Measurements from ENCODE around the gene DIAPH2. TPM values are rescaled to one million over a fixed set of nuclear protein-coding genes. Genes with fewer than 3 reads are reported as not detected.

Gene DIAPH2
- total RNA-seq, 2 donors from 2014 or later, result 19.1 to 31.9 TPM

GRCh38 chrX:97311066-97311778 lies 626.6 kb downstream of the DIAPH2 start:
- no peak overlapping the region for H3K9ac ChIP-seq (ENCODE audit: low read depth in 2 of 2, low read length in 2 of 2)
- no peaks in the 10 kb centered on the region for H3K4me1 ChIP-seq
- H3K27me3 ChIP-seq, result no peaks in the 10 kb centered on the region
- TF ChIP-seq CTCF (IDR thresholded peaks at IDR 0.05), result no peak
- H3K36me3 ChIP-seq, result no peaks in the 10 kb centered on the region
- intact Hi-C loops (cut with DNase I), result no loop called here
- no peak overlapping the region for H3K4me3 ChIP-seq
- no peak for DNase-seq
- no peak overlapping the region for H3K27ac ChIP-seq
- no peaks in the 10 kb centered on the region for H3K9me3 ChIP-seq

GRCh38 chrX:97314345-97314744 lies 629.7 kb downstream of the DIAPH2 start:
- intact Hi-C loops (cut with DNase I), result no loop called here

DNA sequence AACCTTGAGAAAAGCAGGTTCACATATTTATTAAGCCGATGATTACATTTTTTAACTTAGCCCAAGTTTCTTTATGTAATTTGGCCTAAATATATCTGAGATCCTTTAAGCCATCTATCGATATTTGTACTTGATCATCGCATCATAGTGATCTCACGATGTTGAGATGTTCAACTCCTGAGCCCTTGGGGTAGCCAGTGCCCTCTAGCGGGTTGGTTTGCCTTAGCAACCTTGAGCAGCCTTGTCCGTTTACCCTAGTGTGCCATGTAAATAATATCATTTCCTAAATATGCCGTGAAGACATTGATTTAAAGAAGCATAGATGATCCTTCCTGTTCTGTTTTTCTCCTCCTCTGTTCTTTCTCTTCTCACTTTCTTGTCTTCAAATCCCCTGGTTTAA lies 631.3 kb downstream of the DIAPH2 start:
- Histone ChIP-seq H3K9ac (ENCODE audit: low read depth in 2 of 2, low read length in 2 of 2) (no peak overlapping the region), H3K27ac (no peak overlapping the region), H3K36me3 (no peaks in the 10 kb centered on the region), H3K9me3 (no peaks in the 10 kb centered on the region), H3K4me3 (no peak overlapping the region), H3K27me3 (no peaks in the 10 kb centered on the region), H3K4me1 (no peaks in the 10 kb centered on the region)
- intact Hi-C loops (cut with DNase I), result no loop called here
- no peak for TF ChIP-seq CTCF (IDR thresholded peaks at IDR 0.05)
- no peak for DNase-seq

More at GRCh38 chrX:97314345-97314744, 629.7 kb downstream of the DIAPH2 start:
- Histone ChIP-seq H3K9ac (ENCODE audit: low read depth in 2 of 2, low read length in 2 of 2) (no peak overlapping the region), H3K9me3 (no peaks in the 10 kb centered on the region), H3K4me1 (no peaks in the 10 kb centered on the region), H3K27me3 (no peaks in the 10 kb centered on the region), H3K27ac (no peak overlapping the region), H3K36me3 (no peaks in the 10 kb centered on the region), H3K4me3 (no peak overlapping the region)
- no peak for DNase-seq
- no peak for TF ChIP-seq CTCF (IDR thresholded peaks at IDR 0.05)

GRCh38 chrX:97320305-97320704 lies 635.7 kb downstream of the DIAPH2 start:
- DNase-seq, result no peak
- no peak for TF ChIP-seq CTCF (IDR thresholded peaks at IDR 0.05)

GRCh38 chrX:97322401-97322800 lies 637.8 kb downstream of the DIAPH2 start:
- Histone ChIP-seq H3K9me3 (no peaks in the 10 kb centered on the region), H3K27ac (no peak overlapping the region), H3K4me1 (no peaks in the 10 kb centered on the region), H3K4me3 (no peak overlapping the region), H3K9ac (ENCODE audit: low read depth in 2 of 2, low read length in 2 of 2) (no peak overlapping the region), H3K27me3 (no peaks in the 10 kb centered on the region), H3K36me3 (no peaks in the 10 kb centered on the region)
- TF ChIP-seq CTCF (IDR thresholded peaks at IDR 0.05), result no peak
- intact Hi-C loops (cut with DNase I), result no loop called here
- DNase-seq, result no peak

More at GRCh38 chrX:97320305-97320704, 635.7 kb downstream of the DIAPH2 start:
- Histone ChIP-seq H3K9ac (ENCODE audit: low read depth in 2 of 2, low read length in 2 of 2) (no peak overlapping the region), H3K4me1 (no peaks in the 10 kb centered on the region), H3K9me3 (no peaks in the 10 kb centered on the region), H3K27ac (no peak overlapping the region), H3K27me3 (no peaks in the 10 kb centered on the region), H3K4me3 (no peak overlapping the region), H3K36me3 (no peaks in the 10 kb centered on the region)
- intact Hi-C loops (cut with DNase I), result no loop called here
